Kidney (tissue), 14 donors: Measurements from ENCODE around the gene ARHGAP42. TPM values are rescaled to one million over a fixed set of nuclear protein-coding genes. Genes with fewer than 3 reads are reported as not detected.

Experiments used
- DNase-seq, 5 donors: peaks; one replicate each; pipeline ENCODE4 v3.0.0-alpha.2; 2013 to 2020
- FAIRE-seq: peaks from 2 replicates; lab custom pipeline; 2012; peaks lifted over from hg19 to GRCh38; lab: Jason Lieb, UNC
- H3K27ac ChIP-seq, 2 donors: one replicate each; pipeline ENCODE4 v1.7.0; 2013; ENCODE audit warnings: low read depth in 2 of 2, low read length in 2 of 2, inconsistent platforms in 1 of 2
- H3K27me3 ChIP-seq: one replicate; pipeline ENCODE4 v1.7.1; 2013; ENCODE audit warnings: low read length, inconsistent platforms; ENCODE audit not compliant: control insufficient read depth, insufficient read depth
- H3K36me3 ChIP-seq, 3 donors: one replicate each; pipeline versions ENCODE4 v1.7.0 to v1.7.1; 2013; ENCODE audit warnings: low read length in 3 of 3, control low read depth in 1 of 3, inconsistent platforms in 1 of 3; ENCODE audit not compliant: insufficient read depth in 3 of 3, control insufficient read depth in 2 of 3
- H3K4me1 ChIP-seq, 3 donors: one replicate each; pipeline versions ENCODE4 v1.7.0 to v1.7.1; 2013; ENCODE audit warnings: low read length in 3 of 3, inconsistent platforms in 1 of 3, low read depth in 1 of 3; ENCODE audit not compliant: control insufficient read depth in 2 of 3, insufficient read depth in 2 of 3
- H3K4me3 ChIP-seq, 3 donors: one replicate each; pipeline versions ENCODE4 v1.7.0 to v1.8.1; 2013; ENCODE audit warnings: low read length in 3 of 3, control low read depth in 1 of 3, inconsistent platforms in 1 of 3
- H3K9ac ChIP-seq, 3 donors: one replicate each; pipeline versions ENCODE4 v1.7.0 to v1.7.1; 2013; ENCODE audit warnings: low read length in 3 of 3, control low read depth in 1 of 3, inconsistent platforms in 1 of 3
- H3K9me3 ChIP-seq, 3 donors: one replicate each; pipeline versions ENCODE4 v1.7.0 to v1.7.1; 2013; ENCODE audit warnings: low read length in 3 of 3, control low read depth in 1 of 3, inconsistent platforms in 1 of 3; ENCODE audit not compliant: control insufficient read depth in 2 of 3, insufficient read depth in 1 of 3
- CTCF ChIP-seq: IDR thresholded peaks from 3 replicates; pipeline ENCODE4 v1.5.1; 2012; ENCODE audit warnings: mild to moderate bottlenecking, moderate library complexity, borderline replicate concordance; ENCODE audit not compliant: insufficient read depth; ENCODE audit errors: extremely low read depth
- intact Hi-C: fragments of 100-400 bp; cut with DNase I; formaldehyde crosslinking; loops from one replicate; pipeline ENCODE4 v1.11.1; 2022
- polyA plus RNA-seq: library from polyadenylated mRNA; stranded (reverse); fragments of 350-450 nt; fragmentation: Illumina TruSeq; extraction: RNeasy Lipid Tissue Mini Kit (QIAGEN cat#74804); gene quantifications from one replicate; pipeline ENCODE4 v1.2.3, GENCODE V29; 2014; ENCODE audit warnings: low read depth, low replicate concordance; ENCODE audit not compliant: insufficient read depth
- total RNA-seq: library from RNA; stranded (reverse); fragmentation: NEBNext Ultra II Directional; extraction: Animal tissue kit (Norgen Biotek cat#: 25700); gene quantifications from one replicate; pipeline ENCODE4 v1.2.1, GENCODE V29; 2021
- donor health status: control.
- donor health status: control.
- donor health status: control.
- donor health status: control.
- donor health status: control.
- donor health status: DM: yes; HTN: yes; CAD: no.
- donor health status: Normal renal cell carcinoma (clear cell type).

ARHGAP42 gene
- total and polyA plus RNA-seq, 2 donors from 2014 or later, result 4.2 to 18.9 TPM

- no peaks in the 10 kb centered on the region for H3K9me3 ChIP-seq
- H3K27ac ChIP-seq, result no peak overlapping the region
- no peaks in the 10 kb centered on the region for H3K27me3 ChIP-seq
- H3K9ac ChIP-seq, result no peak overlapping the region
- no peak overlapping the region for H3K4me3 ChIP-seq
- H3K36me3 ChIP-seq, result no peaks in the 10 kb centered on the region
- intact Hi-C loops, result no loop called here
- TF ChIP-seq CTCF, result no peak
- peaks cover 7 to 26% (median 11%) of the 10 kb centered on the region in 3 donors for H3K4me1 ChIP-seq
- FAIRE-seq (no peak), DNase-seq (no peak)
Observed at GRCh38 chr11:100735949-100736675, 49.0 kb downstream of the ARHGAP42 start.

- Histone ChIP-seq H3K9me3 (no peaks in the 10 kb centered on the region), H3K4me1 (peaks cover 13 to 42% (median 16%) of the 10 kb centered on the region in 3 donors), H3K9ac (peak overlapping the region in 1 of 3 donors; percentile 34), H3K27me3 (no peaks in the 10 kb centered on the region), H3K27ac (peak overlapping the region; percentile 25 to 43), H3K4me3 (no peak overlapping the region), H3K36me3 (no peaks in the 10 kb centered on the region)
- intact Hi-C loops, result no loop called here
- FAIRE-seq (no peak), DNase-seq (no peak)
- no peak for TF ChIP-seq CTCF
Observed at GRCh38 chr11:100738701-100739270, 51.7 kb downstream of the ARHGAP42 start.

GRCh38 chr11:100739666-100740065 is 52.6 kb downstream of the ARHGAP42 start:
- Histone ChIP-seq H3K36me3 (no peaks in the 10 kb centered on the region), H3K4me3 (no peak overlapping the region), H3K9me3 (no peaks in the 10 kb centered on the region), H3K9ac (no peak overlapping the region), H3K4me1 (peaks cover 13 to 42% (median 16%) of the 10 kb centered on the region in 3 donors), H3K27me3 (no peaks in the 10 kb centered on the region), H3K27ac (peak overlapping the region in 1 of 2 donors; percentile 60)
- FAIRE-seq (no peak), DNase-seq (peak in 3 of 5 donors; percentile 60 to 87 (median 79))
- intact Hi-C loops, result no loop called here
- TF ChIP-seq CTCF, result no peak
